Measurements from ENCODE around the gene POLR3G.

The POLR3G gene

DNA sequence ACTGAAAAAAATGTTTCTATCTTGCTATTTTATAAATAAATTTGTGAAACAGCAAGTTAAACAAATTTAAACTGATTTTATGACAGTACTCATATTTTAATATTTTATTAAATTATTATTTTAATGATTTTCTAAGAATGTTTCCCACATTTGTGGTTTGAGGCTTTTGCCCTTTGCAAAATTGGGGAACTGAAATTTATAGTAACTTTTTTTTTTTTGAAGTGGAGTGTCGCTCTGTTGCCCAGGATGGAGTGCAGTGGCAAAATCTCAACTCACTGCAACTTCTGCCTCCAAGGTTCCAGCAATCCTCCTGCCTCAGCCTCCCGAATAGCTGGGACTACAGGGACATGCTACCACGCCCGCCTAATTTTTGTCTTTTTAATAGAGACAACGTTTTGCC lies 76.7 kb downstream of the POLR3G start:
- DNase-seq (ENCODE audit: low read depth), result no peak

GRCh38 chr5:90553711-90554110 lies 79.0 kb downstream of the POLR3G start:
- no peak for DNase-seq (ENCODE audit: low read depth)

DNA sequence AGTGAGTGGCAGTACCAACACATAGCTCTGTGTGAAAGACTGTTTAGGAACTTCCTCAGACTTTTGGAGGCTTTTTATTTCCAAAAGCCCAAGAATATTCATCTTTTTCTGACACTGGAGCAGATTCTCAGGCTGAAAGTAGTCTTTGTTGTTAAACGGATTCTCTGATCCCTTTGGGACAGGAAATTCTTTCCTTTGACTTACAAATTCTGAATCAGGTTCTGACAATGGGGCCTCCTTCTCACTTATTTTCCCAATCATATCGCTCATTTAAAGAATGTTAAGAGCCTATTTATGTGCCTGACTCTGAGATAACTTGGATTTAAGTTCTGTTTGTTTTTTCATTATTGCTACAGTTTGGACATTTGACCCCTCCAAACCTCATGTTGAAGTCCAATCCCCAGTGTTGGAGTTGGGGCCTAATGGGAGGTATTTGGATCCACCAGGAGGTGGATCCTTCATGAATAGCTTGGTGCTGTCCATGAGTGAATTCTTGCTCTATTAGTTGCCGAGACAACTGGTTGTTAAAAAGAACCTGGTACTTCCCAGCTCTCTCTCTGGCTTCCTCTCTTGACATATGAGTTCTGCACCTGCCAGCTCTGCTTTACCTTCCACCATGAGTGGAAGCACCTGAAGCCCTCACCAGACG lies 79.8 kb downstream of the POLR3G start:
- DNase-seq (ENCODE audit: low read depth), result no peak

GRCh38 chr5:90555666-90556065 lies 81.0 kb downstream of the POLR3G start:
- DNase-seq (ENCODE audit: low read depth), result no peak

- no peak for DNase-seq (ENCODE audit: low read depth)
Observed at GRCh38 chr5:90557391-90557790, 82.7 kb downstream of the POLR3G start.

DNA sequence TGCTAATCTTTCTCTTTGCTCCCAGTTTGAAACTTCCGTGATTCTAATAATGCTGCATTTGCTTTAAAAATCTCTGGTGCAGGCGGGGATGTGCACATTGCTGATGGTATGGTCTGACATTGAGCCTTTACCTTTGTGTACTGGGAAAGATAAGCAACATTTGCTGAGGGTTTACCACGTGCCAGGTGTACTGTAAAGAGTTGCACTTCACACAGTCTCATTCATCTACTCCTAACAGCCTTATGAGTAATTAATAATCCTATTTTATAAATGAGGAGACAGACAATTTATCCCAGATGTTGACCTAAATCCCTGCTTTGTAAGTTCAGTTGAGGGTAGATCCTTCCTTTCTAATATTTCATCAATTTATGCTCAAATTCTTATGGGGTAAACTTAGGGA lies 83.2 kb downstream of the POLR3G start:
- DNase-seq (ENCODE audit: low read depth), result no peak

DNA sequence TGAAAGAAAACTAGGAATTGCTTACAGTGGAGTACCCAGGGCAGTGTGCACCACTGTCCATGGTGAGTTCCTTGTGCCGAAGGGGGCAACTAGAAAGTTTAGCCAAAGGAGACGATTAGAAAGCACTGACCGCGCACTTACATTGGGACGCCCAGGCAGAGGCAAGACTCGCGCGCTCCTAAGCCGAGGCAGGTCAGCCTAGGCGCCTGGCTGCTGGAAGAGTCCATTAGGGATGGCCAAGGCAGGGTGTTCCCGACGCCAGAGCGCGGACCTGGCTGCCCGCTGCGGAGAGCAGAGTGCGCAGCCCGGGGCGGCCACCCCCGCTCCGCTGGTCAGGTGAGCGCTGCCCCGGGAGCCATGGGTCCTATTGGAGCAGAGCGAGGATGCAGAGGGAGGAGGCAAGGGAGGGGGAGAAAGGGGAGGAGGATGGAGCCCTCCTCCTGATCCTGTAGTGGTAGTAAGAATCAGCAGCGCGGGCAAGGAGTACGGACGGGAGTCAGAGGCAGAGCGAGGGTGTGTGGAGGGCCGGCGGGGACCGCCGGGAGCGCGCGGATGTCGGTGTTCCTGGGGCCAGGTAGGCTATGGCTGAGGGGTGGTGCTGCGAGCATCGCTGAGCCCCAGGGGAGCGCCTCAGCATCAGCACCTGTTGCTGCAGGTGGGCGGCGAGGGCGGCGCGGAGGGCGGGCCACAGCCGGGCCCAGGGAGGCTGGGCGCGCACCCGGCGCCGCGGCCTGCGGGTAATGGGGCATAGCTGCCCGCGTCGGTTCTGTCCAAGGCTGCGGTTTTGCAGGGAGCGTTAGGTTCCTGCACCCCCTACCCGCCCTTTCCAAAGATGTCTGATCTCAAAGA lies 83.9 kb downstream of the POLR3G start, which contains the start of gene ADGRV1:
TSS of gene ADGRV1 (plus strand) at position 454 of the 849 bp plus-strand sequence. CDS start at position 553, 99 bp downstream.
- no peak for DNase-seq (ENCODE audit: low read depth)

DNA sequence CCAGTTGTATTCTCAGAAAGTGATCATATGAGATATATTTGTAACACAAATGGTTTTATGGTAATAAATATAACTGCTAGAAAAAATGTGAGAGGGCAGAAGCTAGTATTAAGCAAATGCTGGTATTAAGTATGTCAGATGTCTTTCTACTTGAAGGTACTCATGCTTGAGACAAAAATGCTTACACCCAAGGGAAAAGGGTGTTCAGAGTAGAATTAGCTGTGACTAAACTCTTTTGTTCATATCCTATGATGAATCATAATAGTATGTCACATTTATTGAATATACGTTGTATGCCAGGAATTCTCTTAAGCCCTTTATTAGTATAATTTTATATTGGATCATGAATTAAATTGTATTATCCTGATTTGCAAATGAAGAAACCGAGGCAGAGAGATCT lies 86.1 kb downstream of the POLR3G start:
- no peak for DNase-seq (ENCODE audit: low read depth)

DNA sequence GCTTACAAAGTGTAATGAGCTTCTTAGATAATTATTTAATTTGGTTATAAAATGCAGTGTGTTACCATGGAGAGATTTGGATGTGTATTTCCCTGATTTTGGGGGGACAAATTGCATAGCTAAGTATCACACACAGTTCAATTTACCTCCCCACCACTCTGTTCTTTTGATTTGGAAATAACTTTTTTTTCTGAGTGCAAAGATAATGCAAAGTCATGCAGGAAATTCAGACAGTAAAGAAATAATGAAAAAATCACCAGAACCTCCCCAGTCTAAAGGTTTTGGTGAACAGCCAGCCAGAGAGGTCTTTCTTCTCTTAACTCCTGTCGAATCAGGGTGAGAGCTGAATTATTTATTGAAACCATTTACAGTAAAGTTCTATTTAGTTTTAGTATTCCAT lies 87.1 kb downstream of the POLR3G start:
- no peak for DNase-seq (ENCODE audit: low read depth)

- DNase-seq (ENCODE audit: low read depth), result no peak
Observed at GRCh38 chr5:90562341-90562740, 87.7 kb downstream of the POLR3G start.

GRCh38 chr5:90563108-90563507 lies 88.4 kb downstream of the POLR3G start:
- no peak for DNase-seq (ENCODE audit: low read depth)
